NCI-H524 treated with DMSO at 0.1 percent for 48 hours (cell line): ENCODE results near the gene C11orf98.
A peak's percentile ranks its signal among the peaks of the same experiment; 100 is the strongest.
"Not testable (repeated sequence)": the region's sequence is repeated elsewhere in the genome, so short reads cannot be mapped to it uniquely, and the experiment has no call there.

Experiments
- DNase-seq: peaks from one replicate; lab custom pipeline; 2025; lab: John Stamatoyannopoulos, UW

C11orf98 gene

DNA sequence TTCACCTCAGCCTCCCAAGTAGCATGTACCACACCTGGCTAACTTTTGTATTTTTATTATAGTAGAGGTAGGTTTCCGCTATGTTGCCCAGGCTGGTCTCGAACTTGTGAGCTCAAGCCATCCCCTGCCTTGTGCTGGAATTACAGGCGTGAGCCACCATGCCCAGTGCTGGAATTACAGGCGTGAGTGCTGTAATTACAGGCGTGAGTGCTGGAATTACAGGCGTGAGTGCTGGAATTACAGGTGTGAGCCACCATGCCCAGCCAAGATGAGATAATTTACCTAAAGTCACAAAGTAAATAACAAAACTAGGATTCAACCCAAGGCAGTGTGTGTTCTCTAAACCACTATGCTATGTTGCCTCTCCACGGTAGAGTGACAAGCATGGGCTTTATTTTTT is 17.5 kb upstream of the C11orf98 start:
- DNase-seq, result no peak

DNA sequence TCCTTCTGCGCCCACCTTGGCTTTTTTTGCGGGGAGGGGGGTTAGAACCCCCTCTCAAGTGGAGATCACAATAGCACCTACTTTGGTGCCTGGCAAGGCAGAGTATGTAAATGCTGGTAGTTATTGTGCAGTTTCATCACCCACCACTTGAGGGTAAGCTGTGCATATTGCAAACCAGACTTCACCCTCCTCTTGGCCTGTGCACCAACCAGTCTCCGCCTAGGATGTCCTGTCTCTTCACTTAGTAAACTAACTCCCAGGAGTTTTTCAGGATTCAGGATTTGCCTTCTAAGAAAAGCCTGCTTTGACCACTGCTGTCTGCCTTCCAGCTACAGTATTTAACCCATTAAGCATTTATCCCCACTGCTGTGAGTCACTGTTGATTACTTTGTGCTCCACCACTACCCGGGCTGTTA is 15.8 kb upstream of the C11orf98 start:
- no peak for DNase-seq

DNA sequence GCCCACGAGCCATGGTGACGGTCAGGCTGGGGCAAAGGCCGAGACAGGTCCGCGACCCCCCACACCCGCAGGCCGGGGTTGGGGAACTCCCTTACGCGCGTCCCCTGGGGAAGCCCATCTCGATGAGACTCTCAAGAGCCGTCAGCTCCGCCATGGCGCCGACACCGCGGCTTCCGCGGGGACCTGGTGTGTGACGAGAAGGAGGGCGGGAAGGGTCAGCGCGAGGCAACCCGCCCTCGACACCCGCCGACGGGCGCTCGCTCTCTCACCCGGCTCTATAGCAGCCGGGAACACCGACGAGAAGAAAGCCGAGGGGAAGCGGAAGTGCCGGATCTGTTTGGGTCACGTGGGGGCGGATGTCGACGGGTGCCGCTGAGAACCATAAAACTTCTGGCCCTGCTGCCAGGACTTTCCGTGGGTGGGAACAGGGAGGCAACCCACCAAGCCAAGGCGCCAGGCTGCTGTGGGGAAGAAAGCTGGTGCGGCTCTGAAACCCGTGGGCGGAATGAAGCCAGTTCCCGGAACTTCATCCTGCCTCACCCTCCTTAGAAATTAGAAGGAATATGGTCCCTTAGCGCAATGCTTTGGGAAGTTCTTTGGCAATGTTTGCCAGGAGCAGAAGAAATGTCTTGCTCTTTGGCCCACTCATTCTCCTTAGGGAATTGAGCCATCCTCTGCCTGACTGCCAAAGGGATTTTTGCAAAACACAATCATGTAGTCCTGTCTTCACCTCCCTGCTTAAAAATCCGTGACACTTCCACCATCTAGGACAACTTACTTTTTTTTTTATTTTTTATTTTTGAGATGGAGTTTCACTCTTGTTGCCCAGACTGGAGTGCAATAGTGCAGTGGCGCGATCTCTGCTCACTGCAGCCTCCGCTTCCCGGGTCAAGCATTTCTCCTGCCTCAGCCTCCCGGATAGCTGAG is 14.0 kb upstream of the C11orf98 start, which contains the start of gene UBXN1:
TSS of gene UBXN1 (minus strand) at position 304 of the 927 bp plus-strand sequence. CDS start at position 154, 150 bp downstream.
- DNase-seq, result peak; percentile 35

DNA sequence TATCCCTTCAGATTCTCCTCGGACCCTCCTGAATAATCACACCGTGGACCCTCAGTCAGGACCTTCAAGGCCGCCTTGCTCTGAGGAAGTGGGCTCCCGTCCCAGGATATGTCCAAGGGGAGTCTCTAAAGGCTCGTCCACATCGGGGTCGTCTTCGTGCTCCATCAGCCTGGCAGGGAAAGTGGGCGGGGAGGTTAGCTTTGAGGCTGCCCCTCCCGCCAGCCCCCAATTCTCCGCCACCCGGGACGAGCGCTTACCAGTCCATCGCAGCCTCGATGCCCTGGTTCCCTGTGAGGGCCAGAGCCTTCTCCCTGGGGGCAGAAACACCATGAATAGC is 13.4 kb upstream of the C11orf98 start:
- DNase-seq, result no peak

DNA sequence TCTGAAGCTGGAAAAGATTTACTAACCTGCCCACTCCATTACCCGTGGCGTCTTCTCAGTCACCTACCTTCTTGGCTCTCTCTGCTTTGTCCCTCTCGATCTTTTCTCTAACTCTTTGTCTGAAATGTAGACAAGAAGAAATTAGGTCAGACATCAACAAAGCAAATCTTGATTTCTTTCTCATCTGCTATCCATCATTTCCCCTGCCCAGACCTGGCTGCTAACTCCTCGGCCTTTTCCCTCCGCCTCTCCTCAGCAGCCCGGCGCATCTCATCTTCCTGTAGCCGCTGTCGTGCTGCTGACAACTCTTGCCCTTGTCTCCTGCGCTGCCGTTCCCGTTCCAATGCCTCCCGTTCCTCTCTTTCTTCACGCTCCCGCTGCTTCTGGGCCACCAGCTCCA is 12.7 kb upstream of the C11orf98 start:
- DNase-seq, result no peak

DNA sequence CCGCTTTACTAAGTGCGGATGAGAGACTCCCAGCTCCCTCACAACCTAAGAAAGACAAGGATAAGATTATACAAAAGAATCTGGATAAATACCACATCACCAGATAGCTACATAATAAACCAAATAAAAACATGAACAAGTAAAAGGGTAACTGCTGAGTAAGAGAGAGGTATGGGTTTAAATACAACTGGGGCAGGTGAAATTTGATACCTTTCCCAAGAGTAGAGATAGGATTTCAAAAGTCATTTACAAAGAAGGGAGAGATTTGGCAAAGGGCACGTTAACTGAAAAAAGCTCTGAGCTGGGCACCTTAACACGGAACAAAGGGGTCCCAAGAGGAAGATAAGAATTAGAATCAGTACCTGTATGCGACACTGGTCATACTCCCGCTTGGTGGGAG is 12.1 kb upstream of the C11orf98 start:
- DNase-seq, result no peak

DNA sequence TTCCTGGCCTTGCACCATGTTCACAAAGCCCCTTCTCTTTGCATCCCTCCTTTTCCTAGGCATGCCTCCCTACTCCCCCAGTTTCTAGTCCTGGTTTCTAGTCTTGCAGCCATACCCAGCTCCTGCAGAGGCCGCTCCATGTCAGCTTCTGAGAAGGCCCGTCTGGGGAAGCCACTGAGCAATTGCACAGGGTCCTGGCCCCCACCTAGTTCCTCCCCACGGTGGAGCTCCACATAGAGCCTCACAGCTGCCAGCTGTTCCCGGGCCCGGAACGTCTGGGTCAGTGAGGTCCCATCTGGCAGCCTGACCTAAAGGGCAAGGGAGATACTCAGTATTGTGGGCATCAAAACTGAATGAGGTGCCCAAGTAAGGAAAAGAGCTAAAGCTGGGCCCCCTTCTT is 11.7 kb upstream of the C11orf98 start:
- no peak for DNase-seq

DNA sequence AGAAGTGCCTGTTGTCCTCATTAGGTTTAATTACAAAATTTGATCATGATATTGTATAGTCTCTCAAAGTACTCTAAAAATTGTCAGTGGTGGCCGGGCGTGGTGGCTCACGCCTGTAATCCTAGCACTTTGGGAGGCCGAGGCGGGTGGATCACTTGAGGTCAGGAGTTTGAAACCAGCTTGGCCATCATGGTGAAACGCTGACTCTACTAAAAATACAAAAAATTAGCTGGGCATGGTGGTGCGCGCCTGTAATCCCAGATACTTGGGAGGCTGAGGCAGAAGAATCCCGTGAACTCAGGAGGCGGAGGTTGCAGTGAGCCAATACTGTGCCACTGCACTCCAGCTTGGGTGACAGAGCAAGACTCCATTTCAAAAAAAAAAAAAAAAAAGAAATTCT is 10.4 kb upstream of the C11orf98 start:
- not testable (repeated sequence) for DNase-seq

DNA sequence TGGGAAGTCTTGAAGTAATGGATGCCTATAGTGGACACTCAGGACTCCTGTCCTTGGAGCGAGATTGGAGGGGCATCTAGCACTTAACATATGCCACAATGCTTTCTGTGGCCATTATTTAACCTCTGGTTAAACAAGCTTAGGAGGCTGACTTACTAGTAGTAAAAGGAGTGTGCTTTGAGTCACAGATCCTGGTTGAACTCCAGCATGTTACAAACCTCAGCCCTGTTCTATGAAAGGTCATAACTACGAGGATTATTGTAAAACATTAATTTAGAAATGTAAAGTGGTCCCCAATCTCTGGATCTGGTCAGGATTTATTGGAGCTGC is 8.2 kb upstream of the C11orf98 start:
- no peak for DNase-seq

DNA sequence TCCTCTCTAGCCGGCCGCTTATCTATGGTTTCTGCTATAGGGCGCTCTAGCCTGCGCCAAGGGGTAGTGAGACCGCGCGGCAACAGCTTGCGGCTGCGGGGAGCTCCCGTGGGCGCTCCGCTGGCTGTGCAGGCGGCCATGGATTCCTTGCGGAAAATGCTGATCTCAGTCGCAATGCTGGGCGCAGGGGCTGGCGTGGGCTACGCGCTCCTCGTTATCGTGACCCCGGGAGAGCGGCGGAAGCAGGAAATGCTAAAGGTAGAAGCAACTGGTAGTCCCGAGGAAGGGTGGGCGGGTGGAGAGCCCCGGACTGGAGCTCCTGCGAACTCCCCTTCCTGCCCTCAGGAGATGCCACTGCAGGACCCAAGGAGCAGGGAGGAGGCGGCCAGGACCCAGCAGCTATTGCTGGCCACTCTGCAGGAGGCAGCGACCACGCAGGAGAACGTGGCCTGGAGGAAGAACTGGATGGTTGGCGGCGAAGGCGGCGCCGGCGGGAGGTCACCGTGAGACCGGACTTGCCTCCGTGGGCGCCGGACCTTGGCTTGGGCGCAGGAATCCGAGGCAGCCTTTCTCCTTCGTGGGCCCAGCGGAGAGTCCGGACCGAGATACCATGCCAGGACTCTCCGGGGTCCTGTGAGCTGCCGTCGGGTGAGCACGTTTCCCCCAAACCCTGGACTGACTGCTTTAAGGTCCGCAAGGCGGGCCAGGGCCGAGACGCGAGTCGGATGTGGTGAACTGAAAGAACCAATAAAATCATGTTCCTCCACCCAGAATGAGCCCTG is 6.8 kb upstream of the C11orf98 start, which contains the start of the genes LBHD1 and UQCC3:
TSS of gene LBHD1 (minus strand) at position 660 of the 782 bp plus-strand sequence. CDS start 2,236 bp downstream, outside the sequence.
TSS of gene UQCC3 (plus strand) at position 66 of the 782 bp plus-strand sequence. CDS start at position 139, 73 bp downstream.
- peak; percentile 23 for DNase-seq

DNA sequence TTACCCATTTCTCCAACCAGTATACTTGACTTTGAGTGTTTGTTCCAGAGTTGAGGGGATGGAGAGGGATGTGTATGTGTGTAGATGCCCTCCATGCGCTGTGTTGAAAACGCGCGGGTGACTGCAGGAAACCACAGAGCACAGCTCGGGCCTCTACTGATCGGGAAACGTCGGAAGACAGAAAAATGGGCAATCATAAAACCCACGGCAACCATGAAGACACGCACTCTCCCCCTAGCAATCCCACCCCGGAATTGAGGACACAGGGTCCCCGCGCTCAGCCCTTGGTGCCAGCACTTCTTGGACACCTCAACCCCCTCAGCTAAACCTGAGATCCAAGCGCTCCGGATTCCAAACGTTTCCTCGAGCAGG is 6.2 kb upstream of the C11orf98 start:
- no peak for DNase-seq

DNA sequence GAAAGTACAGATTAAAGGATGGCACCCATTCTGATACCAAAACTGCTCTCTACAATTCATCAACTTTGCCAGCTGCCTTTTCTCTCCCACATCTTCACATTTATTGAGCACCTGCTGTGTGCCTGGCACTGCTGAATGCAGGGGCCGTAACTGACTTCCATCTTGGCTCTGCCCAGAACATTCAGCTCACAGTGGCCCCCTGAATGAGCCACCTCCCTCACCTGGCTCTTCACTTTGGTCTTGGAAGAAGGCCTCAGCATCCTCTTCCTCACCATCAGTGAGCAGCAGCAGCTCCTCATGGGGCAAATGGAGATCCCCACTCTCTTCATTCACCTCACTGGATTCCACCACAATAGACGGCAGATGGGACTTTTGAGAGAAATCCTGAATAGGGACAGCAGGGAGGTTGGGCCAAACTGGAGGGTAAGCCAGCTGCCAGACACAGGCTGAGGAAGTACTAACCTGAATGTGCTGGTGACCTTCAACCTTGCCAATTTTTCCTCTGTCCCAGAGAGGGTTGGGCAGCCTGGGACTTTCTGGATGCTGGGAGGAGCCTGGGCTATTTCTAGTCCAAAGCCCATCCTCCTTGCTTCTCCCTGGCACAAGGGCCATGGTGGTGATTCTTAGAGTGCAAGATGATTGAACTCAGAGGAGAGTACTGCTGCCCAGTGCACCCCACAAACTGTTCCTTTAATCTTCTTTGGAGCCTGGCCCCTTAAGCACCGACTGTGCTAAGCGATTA is 4.6 kb upstream of the C11orf98 start:
- DNase-seq, result no peak

DNA sequence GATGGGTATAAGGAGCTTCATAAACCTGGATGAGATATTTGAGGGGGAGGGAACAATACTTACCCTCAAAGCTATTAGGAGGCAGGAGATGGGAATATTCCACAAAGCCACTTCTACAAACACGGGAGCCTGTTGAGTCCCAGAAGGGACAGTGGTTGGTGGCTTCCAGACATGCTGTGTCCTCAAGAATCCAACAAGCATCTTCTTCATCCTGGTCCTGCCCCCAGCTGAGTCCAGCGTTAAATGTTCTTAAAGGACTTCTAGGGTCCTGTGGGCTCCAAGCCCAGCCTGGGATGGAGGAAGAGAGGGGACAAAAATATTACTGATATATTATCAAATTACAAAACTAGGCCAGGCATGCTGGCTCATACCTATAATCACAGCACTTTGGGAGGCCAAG is 2.5 kb upstream of the C11orf98 start:
- DNase-seq, result no peak

DNA sequence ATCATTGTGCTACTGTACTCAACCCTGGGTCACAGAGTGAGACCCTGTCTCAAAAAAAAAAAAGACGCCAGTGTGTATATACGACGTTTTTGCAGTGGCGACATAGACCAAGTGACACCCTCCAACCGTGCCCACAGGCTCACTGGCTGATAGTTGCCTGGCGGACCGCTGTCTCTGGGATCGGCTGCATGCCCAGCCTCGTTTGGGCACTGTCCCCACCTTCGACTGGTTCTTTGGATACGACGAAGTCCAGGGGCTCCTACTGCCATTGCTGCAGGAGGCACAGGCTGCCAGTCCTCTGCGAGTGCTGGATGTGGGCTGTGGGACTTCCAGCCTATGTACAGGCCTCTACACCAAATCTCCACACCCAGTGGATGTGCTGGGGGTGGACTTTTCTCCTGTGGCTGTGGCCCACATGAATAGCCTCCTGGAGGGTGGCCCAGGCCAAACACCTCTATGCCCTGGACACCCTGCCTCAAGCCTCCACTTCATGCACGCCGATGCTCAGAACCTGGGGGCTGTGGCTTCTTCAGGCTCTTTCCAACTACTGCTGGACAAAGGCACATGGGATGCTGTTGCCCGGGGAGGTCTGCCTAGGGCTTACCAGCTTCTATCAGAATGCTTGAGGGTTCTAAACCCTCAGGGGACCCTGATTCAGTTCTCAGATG is 1.4 kb upstream of the C11orf98 start:
- DNase-seq, result no peak

DNA sequence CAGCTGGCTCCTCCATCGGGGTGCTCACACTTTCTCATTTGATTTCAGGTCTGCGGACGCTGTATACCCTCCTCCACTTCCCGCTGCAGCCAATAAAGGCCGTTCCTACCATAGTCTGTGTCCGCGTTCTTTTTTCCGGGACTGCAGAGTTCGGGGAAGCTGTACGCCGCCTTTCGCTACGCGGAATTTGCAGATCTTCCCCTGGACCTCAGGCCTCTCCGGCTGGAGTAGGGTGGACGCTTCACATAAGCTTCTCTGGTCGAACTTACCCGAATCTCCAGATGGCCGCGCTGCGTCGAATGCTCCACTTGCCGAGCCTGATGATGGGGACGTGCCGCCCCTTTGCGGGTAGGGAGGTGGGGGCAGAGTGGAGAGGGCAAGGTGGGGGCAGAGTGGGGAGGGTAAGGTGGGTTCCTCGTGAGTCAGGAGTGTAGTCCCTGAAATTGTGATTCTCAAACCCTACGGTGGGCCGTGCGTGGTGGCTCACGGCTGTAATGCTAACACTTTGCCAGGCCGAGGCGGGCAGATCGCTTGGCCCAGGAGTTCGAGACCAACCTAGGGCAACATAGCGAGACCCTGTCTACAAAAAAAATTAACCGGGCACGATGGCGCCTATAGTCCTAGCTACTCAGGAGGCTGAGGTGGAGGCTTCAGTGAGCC is 719 bp upstream of the C11orf98 start:
- no peak for DNase-seq

DNA sequence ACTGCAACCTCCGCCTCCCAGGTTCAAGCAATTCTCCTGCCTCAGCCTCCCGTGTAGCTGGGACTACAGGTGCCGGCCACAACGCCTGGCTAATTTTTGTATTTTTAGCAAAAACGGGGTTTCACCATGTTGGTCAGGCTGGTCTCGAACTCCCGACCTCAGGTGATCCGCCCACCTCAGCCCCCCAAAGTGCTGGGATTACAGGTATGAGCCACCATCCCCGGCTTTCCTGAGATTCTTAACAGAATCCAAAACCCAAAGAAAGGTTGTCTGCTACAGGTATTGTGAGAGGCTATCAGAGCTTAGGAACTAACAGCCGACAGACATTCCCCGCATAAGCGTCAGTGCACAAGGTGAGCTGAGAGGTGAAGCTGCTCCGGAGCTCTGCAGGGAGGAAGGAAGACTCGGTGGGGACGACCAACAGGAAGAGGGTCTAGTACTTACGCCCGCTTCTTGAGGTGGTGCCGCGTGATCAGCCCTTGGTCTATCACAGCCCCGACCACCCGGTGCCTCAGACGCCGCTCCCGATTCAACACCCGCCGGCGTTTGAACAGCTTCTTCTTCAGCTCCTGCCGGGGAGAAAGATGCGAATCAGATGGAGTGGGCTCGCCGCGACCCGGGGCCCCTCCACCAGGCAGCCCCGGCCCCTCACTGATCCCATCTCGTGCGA is 470 bp downstream of the C11orf98 start:
- DNase-seq, result no peak

DNA sequence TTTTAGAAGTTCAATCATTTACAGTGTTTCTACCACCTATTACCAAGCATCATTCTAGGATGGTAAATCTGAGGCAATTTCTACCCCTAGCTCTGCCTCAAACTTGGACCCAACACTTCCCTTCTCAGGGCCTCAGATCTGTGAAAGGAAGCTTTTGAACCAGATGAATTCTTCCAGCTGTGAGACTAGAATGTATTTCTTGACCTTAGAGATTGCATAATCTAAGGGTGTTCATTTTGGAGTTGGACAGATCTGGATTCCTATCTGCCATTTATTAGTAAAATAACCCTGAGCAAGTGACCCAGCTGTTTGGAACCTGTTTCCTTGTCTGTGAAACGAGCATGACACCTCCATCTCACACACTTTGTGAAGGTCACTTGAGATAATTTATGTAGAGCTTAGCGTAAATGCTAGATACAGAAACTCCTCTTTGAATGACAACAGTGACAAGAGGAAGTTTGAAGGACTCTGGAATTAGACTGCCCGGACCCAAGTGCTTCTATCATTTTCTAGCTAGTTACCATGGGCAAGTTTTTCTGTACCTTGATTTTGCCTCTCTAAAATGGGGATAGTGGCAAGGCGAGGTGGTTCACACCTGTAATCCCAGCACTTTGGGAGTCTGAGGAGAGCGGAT is 8.1 kb downstream of the C11orf98 start:
- no peak for DNase-seq

DNA sequence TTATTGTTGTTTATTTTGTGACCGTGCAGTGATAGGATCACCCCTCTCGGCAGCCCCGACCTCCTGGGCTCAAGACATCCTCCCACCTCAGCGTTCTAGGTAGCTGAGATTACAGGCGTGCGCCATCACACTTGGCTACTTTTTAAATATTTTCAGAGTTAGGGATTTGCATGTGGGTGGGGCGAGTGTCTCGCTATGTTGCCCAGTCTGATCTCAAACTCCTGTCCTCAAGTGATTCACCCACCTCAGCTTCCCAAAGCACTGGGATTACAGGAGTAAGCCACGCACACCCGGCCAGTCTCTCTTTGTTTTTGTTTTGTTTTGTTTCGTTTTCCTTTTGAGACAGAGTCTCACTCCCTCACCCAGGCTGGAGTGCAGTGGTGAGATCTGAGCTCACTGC is 10.7 kb downstream of the C11orf98 start:
- no peak for DNase-seq

DNA sequence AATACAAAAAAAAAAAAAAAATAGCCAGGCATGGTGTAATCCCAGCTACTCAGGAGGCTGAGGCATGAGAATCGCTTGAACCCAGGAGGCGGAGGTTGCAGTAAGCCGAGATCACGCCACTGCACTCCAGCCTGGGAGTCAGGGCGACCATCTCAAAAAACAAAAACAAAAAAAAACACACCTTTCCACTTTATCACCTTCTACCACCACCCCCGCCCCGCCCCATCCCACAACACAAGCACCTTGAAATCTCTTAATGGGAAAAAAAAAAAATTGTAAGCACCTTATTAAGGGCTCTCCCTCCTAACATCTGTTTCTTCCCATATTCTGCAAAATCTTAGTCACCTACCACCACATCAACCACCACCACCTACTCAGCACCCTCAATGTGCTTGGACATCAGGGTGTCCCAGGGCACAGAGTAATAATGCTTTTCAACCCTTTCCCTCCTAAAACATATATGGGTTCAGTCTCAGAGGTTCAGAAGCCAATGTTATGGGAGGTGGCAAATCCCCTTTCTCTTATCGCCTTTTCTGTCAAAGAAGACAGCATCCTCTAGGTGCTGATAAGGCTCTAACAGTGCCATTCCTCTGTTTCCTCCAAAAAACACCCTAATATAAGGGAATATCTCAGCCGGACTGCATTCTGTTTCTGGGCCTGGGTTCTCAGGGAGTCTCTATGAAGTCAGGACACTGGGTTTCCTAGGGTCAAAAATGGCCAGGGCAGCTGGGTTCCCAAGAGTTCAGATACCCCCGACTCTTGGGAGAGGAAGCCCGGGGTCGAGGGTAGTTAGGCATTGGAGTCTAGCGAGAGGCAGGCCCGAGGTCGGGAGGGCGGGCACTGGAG is 12.6 kb downstream of the C11orf98 start:
- DNase-seq, result no peak
